ENCODE results near the gene SORCS2. TPM values are rescaled to one million over a fixed set of nuclear protein-coding genes. Genes with fewer than 3 reads are reported as not detected.

Gene SORCS2
- total RNA-seq, 1 donor, result under 0.01 TPM

DNA sequence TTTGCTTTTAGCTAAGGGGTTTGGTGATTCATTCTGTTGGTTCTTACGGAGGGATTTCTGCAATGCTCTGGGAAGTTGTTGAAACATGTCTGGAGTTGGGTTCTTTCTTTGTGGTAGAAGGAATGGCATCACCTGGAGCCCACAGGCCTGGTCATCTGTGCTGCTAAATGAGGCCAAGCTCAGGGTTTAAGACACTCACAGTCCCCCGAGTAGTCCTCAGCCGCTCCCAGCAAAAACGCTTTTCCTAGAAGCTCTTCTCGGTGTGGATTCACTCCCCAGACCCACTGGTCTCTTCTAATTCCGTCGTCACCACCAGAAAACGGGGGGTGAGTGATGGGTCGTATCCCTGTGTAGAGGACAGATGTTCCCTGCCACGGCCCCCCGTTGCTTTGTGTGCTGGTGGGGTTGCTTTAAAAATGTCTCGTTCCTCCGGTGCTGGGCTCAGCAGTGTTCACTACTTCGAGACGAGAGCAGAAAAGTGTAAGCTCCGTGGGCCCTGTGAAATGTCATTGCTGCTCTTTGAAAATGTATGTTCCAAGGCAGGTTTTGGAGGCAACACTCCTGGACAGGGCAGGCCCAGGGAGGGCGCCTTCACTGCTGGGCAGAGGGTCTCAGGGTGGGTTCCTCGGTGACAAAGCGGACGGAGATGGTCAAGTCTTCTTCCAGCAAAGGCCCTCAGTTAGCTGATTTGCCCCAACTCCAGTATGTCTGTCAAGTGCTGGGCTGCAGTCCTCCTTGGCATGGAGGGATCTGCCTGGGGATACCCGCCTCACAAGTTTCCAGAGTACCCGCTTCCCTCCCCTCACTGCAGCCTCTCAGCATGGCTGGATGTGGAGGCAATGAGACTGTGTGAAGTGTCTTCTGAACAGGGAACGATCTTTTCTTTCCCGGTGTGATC, 205.1 kb downstream of the SORCS2 start:
- no peak for DNase-seq (ENCODE audit: low read depth in 2 of 3, low spot score in 2 of 3)

DNA sequence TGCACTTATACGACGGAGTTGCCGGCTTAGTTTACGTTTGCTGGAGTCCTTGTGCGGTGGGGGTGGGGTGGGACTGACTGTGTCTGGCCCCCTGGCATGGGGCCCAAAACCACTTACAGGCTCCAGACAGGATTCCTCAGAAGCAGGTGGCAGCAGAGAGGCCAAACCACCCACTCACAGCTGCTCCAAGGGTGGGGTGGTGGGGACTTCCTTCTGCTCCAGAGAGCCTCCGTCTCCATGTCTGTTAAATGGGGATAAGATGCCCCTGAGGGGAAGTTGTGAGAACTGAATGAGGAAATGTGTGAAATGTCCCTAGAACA, 205.7 kb downstream of the SORCS2 start:
- DNase-seq (ENCODE audit: low read depth in 2 of 3, low spot score in 2 of 3), result peak in 2 of 3 donors; percentile 49 to 66

DNA sequence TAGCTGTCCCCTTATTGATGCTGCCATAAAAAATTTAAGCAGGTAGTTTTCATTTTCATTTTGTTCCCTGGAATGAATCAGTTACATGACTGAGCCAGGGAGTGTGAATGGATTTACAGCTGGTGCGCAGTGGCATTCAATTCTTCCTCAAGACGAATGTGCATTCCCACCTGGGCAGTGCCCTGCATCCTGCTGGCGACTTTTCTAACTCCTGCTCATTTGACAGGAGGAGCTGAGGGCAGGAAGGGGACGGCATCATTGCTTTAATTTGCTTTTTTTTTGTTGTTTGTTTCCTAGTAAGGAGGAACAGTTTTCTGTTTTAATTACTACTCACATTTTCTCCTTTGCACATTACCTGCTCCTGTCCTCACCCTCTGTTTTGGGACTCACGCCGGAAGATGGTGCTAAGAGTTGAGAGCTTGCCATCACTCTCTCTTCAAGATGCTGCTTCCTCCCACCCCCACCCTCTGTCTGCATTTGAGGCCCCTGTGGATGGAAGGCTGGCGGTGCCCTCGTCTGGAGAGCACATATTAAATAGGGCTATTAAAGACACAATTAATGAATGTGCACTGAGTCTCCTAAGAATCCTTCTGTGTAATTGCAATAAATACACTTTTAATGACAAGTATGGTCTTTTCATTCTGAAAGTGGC, 206.6 kb downstream of the SORCS2 start:
- DNase-seq (ENCODE audit: low read depth in 2 of 3, low spot score in 2 of 3), result no peak

DNA sequence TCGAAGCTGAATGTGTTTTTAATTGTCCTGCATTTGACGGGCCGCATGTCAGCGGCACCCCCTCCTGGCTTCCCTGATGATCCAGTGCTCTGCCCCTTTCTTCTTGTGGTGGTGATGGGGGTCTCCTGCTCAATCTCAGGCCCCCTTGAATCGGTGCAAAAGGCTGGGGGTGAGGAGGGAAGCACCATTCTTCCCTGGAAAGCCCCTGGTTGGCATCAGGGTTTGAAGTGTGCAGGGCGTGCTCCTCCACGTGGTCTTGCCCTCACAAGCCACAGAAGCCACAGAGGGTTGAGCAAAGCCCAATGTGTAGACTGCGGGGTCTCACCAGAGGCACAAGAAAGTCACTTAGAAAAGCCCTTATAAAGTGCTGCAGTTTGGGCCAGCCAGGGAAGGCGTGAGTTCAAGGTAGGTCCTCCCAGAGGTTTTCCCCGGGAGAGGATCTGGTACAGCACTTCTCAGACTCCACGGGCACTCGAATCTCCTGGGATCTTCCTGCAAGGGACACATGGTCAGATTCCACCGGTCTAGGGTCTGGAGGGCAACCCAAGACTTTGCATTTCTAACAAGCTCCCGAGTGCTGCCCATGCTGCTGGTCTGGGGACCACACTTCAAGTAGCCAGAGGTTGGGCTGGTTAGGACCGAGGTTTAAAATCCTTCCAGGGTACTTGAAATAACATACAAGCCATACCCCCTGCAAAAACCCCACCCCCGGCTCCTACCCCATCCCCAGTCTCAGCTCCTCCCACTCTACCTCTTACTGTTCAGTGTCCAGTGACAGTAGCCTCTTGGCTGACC, 207.3 kb downstream of the SORCS2 start:
- no peak for DNase-seq (ENCODE audit: low read depth in 2 of 3, low spot score in 2 of 3)

DNA sequence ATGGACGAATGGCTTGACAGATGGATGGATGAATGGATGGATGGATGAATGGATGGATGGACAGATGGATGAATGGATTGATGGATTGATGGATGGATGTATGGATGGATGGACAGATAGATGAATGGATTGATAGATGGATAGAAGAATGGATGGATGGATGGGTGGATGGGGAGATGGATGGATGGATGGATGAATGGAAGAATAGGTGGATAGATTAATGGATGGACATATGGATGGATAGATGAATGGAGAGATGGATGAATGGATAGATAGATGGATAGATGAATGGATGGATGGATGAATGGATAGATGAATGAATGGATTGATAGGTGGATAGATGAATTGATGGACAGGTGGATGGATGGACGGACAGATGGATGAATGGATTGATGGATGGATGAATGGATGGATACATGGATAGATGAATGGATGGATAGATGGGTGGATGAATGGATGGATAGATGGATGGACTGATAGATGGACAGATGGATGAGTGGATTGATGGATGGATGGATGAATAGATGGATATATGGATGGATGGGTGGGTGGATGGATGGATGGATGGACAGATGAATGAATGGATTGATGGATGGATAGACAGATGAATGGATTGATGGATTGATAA, 208.4 kb downstream of the SORCS2 start:
- no peak for DNase-seq (ENCODE audit: low read depth in 2 of 3, low spot score in 2 of 3)

DNA sequence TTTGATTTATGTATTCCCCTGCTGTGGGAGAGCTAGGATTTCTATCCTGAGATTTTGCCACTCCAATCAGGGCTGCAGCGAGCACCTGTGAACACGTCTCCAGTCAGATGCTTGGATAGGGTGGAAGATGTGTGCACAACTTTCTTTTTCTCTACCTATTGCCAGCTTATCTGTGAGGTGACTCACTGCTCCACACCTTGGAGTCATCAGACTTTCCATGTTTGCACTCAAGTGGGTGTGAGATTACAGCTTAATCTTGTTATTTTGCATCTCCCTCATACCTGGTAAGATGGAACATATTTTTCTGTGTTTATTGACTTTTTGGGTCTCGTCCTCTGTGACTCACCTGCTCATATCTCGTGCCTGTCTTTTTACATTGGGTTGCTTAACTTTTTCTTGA, 210.2 kb downstream of the SORCS2 start:
- DNase-seq (ENCODE audit: low read depth in 2 of 3, low spot score in 2 of 3), result no peak

DNA sequence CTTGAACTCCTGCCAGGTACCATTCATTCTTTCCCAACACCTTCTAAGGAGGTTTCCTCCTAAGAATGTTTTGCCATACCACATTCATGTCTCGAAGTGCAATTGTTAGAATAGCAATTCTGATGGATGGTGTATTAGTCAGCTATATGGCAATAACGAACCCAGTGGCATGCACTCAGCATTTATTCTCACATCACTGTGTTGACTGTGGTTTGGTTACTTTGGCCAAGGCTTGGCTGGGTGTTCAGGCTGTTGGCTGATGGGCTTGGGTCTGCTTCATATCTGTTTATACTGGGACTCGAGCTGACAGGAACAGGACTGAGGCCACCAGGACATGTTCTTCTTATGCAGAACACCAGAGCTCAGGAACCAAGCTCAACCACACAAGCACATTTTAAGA, 210.7 kb downstream of the SORCS2 start:
- DNase-seq (ENCODE audit: low read depth in 2 of 3, low spot score in 2 of 3), result no peak

DNA sequence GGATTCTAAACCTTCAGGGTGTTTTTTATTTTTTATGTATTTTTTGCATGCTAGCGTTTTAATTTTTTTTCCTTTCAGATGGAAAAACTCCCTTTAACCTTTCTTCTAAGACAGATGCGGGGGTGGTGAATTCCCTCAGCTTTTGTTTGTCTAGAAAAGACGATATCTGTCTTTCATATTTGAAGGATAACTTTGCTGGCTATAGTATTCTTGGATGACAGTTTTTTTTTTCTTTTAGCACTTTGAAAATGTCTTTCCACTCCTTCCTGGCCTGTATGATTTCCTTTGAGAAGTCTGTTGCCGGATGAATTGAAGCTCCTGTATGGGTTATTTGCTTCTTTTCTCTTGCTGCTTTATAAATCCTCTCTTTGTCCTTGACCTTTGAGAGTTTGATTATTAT, 215.8 kb downstream of the SORCS2 start:
- no peak for DNase-seq (ENCODE audit: low read depth in 2 of 3, low spot score in 2 of 3)

DNA sequence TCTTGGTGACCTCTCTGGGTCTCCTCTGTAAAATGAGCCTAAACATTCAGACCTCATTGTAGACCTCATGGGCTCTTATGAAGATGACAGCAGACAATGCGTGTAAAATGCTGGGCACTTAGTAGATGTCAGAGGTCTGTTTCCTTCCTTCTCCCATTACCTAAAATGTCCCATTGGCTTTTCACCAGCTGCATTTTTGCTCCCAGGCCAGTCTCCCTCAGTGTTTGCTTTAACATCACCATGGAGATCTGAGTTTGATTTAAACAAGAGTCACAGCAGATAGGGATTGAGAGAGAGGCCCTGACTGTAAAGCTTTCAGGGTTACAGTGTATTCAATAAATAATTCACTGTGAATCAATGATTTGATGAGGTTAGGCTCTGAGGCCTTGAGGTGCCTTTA, 218.1 kb downstream of the SORCS2 start:
- no peak for DNase-seq (ENCODE audit: low read depth in 2 of 3, low spot score in 2 of 3)

DNA sequence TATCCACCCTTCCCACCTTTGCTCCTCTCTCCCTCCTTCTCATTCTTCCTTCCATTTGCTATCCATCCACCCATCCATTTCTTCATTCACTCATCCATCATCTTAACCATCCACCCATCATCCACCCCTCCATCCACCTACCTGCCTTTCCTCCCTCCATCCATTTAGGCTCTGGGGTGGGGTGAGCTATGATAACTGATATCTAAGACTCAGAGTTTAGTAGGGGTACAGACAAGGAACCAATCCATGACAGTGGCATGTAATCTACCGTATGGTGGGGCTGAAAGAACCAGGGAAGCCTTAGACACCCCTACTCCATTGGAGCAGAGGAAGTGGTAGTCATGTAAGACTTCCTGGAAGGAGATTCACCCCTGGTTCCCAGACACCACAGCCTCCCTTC, 219.2 kb downstream of the SORCS2 start:
- DNase-seq (ENCODE audit: low read depth in 2 of 3, low spot score in 2 of 3), result no peak

DNA sequence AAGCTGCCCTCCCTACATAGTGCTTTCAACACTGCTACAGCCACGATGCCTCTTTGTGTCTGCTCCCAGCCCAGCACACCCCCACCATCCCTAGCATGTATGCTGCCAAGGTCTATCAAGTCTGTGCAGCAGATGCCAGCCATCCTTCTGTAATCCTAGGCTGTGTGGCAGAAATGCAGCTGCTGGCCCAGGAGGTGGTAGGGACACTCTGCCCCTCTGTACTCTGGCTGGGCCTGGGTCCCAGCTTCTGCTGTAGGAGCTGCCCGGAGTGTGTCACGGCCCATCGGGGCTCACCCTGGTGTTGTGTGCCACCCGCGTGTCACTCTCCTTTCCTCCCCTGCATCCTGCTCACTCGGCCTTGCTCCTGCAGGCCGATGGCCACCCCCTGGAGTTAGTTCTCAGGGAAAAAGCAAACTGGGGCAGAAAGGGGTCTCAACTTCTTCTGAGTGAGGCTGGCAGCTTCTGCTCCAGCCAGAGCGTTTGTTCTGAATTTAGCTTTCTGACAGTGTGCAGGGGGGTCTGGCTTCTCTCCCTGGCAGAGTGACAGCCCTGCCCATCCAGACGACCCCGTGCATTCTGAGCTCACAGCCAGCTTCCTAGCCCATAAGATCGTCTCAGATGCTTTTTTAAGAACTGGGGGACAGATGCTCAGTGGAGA, 219.7 kb downstream of the SORCS2 start:
- no peak for DNase-seq (ENCODE audit: low read depth in 2 of 3, low spot score in 2 of 3)

DNA sequence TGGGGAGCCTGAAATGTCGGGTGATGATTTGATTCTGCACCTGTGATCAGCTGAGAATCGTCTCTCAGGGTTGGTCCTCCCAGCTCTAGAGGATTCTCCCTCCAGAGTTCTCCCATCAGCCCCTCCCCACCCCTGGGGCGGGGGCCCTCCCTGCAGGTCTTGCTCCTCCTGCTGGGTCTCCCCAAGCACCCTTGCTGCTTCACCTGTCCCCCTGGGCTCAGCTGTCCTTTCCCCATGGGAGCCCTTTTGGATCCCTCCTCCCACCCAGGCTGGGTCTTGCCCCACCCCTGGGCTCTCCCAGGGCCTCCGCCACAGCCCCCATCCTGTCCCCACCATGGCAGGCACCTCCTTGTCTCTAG, 220.2 kb downstream of the SORCS2 start:
- no peak for DNase-seq (ENCODE audit: low read depth in 2 of 3, low spot score in 2 of 3)

DNA sequence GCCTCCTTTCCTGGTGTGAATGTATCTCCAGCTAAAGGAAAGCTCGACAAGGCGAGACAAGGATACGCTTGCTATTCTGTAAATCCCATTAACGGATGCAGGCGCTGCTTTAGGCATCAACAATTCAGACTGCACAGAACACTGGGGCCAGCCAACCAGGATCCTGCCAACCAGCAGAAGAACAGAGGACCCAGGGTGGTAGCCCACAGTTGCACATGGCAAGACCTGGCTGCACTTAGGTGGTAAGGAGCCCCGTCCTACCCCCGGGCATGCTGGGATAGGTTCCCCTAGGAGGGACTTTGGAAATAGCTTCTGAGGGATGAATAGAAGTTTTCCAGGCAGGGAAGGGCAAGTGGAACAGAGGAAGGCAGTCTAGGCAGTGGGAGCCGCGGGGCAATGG, 221.7 kb downstream of the SORCS2 start:
- no peak for DNase-seq (ENCODE audit: low read depth in 2 of 3, low spot score in 2 of 3)

DNA sequence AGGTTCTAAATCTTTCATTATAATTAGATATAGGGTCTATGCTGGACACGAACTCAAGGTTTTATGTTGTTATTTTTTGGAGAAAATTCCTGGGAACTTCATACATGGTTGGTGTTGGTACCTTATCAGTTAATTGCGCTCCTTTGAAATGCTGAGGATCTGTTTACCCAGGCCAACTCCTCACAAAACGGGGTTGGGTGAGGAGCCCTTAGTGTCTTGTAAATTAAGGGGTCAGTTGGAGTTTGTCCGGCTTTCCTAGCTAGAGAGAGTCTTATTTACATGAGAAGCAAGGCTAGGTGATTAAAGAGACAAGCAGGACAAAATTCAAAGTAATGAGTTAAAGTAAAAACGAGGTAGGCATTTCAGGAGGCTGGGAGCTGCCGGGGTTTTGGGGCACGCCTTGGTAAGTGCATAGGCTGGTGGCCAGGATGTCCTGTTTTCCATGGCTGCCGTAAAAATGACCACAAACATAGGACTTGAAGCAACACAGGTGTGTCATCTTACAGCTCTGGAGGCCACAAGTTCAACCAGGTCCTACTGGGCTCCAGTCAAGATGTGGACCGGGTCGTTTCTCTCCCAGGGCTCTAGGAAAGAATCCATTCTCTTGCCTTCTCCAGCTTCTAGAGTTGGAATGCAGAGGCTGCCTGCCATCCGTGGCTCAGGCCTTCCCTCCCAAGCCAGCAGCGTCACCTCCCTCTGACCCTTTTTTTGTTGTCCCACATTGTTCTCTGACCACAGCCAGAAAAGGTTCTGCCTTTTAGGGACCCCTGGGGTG, 222.6 kb downstream of the SORCS2 start:
- DNase-seq (ENCODE audit: low read depth in 2 of 3, low spot score in 2 of 3), result no peak

DNA sequence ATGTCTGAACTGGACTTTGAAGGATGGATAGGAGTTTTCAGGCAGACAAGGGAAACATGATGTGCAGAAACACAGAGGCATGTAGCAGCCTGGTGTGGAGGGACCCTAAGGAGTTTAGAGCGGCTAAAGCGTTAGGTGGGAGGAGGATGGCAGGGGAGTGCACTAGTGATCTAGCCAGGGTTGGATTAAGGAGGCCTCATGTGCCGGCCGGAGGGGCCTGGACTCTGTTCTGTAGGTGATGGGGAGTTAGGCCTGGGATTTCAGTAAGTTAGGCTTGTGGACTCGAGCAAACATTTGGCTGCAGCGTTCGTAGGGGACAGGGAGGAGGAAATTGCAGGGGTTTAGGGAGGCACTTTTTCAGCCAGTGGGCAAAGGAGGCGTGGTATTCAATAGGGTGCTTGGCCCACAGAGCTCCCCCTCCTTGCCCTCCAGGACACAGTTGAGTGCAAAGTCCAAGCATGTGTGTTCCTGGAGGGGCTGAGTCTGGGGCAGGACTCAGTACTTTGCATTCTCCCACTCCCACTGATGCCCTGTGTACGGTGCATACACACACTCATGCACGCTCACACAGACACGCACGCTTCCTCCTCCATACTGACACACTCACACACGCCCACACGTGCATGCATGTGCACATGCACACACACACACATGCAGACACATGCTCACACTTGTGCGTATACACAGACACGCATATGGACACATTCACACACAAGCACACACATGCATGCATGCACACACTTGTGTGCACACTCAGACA, 223.8 kb downstream of the SORCS2 start:
- no peak for DNase-seq (ENCODE audit: low read depth in 2 of 3, low spot score in 2 of 3)

DNA sequence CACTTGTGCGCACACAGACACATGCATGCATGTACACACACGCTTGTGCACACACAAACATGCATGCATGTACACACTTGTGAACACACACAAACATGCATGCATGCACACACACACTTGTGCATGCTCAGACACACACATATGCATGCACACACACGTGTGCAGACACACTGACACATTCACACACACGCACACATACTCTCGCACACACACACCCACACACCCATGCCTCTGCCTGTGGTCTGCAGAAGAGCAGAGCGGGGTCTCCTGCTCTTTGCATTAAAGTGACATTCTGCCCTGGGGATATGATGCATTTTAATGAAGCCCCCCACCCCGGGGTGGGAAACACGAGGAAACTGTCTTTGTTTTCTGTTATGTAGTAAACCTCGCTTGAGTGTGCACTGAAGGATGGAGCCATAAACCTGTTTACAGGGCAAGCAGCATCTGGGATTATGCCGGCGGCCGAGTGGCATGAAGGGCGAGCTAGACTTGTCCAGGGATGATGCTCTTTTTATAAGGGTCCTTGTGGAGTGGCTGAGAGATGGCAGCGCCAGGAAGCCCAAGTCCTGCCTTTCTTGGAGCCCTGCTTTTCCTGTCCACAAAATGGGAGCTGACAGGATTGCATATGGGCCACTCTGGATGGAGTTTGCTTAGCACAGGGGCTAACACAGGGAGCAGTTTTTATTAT, 224.6 kb downstream of the SORCS2 start:
- DNase-seq (ENCODE audit: low read depth in 2 of 3, low spot score in 2 of 3), result no peak

DNA sequence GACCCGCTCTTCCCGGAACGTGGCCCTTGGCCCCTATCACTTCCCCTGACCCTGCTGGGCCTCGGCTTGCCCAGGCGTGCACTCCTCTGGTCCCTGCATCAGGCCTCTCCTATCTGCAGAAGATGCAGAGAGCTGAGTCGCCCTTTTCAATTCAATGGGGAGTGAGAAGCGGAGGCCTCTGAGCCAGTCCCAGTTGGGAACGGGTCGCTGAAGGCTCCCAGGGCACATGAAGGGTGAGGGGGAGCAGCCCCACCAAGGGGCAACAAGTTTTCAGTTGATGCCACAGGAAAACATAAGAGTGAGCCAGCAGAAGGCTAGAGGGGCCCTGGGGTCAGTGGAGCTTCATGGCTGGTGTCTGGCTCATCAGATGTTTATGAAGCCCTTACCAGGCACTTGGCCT, 225.3 kb downstream of the SORCS2 start:
- DNase-seq (ENCODE audit: low read depth in 2 of 3, low spot score in 2 of 3), result no peak

DNA sequence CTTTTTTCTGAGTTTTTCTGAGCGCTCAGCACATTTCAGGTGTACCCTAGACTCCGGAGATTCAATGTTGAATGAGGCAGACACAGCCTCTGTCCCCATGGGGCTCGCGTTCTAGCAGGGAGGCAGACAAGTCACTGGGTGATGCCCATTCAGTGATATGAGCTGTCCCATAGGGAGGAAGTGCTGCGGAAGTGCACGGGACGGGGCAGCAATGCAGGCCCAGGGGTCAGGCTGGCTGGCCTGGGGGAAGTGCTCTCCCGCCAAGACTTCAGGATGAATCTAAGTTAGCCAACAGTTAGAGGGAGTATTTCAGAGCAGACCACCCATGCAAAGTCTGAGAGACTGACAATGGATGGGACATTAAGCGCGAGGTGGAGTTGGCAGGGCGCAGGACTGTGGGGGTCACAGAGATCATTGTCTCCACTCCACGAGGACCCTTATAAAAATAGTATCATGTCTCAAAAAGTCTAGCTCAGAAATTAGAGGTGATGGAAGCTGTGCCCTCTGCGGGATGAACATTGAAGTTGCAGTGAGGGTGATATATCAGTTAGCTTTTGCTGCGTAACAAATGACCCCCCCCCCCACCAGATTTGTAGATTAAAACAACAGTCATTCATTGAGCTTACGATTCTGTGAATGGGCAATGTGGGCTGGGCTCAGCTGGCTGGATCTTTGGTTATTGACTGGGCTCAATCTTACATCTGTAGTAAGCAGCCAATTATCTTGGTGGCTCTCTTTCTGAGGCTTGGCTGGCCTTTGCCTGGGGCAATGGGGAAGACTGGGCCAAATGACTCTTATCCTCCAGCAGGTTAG, 226.0 kb downstream of the SORCS2 start:
- no peak for DNase-seq (ENCODE audit: low read depth in 2 of 3, low spot score in 2 of 3)

Data from hematopoietic multipotent progenitor cell (in vitro differentiated cells).